NCI-H2227 treated with DMSO at 0.1 percent for 48 hours (cell line): ENCODE measurements around the gene TMEM19.

ENCODE experiments used
- DNase-seq: peaks from one replicate; lab custom pipeline; 2025; lab: John Stamatoyannopoulos, UW

TMEM19 gene

DNA sequence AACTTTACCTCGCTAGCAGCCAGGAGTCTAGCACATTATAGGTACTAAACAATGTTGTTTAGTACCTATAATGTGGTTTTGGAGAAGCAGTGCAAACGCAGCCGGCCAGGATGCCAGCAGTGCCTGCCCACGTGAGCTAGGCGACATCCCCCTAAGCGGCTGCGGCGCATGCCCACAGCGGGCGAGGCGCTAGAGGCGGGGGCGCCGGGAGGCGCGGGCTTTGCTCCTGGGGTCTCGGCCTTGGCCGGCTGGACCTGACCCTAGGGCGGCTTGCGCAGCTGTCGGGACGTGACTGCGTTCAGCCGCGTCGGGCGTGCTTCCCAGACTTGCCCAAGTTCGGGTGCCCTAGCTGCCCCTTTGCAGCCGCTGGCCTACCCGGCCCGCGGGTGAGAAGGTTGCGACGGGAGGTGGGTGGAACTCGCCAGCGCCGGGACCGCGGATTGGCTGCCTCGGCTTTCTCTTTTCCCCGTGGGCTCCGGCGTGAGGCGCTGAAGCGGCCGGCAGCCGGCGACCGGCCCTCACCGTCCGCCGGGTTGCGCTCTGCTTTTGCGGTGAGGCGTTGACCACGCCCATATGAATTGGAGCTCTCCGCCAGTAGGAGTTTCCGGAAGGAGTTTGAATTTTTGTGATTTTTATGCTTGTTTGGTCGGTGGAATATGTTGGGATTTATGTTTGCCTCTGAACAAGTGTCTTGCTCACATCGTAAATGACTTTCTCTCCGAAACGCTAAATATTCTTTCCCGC lies at the start of gene TMEM19:
TSS of gene TMEM19 (plus strand) at position 169 of the 744 bp plus-strand sequence. CDS start 599 bp downstream, outside the sequence.
- peak; percentile 92 for DNase-seq

DNA sequence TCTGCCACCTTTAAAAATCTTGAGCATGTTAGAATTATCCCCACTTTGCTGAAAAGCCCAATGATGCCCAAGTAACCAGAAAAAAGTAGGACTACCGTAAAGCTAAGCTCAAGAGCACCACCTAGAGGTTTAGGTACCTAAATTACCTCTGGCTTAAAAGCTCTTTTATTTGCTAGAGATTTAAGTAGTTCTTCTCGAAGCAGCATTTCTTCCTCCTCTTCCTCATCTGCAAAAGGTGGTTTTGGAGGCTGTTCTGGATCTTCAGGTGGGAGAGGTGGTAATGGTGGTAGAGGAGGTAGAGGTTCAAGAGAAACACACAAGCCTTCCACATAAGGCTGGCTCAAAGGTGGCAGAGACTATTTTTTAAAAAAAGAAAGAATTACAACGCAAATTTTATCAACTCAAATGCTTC lies 49.2 kb upstream of the TMEM19 start:
- DNase-seq = peak; percentile 67

DNA sequence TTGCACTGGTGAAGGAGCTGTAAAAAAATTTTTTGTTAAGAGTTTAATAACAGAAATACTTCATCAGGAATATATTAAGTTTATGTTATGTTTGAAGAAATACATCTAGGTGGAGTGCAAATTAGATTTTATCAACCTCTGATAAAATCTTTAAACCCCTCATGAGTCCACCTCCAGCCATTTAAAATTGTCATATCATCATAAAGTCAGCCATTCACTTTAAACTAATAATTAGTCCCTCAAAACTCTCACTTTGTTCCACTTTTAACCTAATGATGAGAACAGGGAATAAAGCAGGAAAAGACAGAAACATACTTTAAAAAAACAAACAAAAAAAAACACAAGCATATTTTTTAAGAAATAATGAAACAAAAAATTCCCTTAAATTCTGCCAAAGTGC lies 47.4 kb upstream of the TMEM19 start:
- DNase-seq = no peak

DNA sequence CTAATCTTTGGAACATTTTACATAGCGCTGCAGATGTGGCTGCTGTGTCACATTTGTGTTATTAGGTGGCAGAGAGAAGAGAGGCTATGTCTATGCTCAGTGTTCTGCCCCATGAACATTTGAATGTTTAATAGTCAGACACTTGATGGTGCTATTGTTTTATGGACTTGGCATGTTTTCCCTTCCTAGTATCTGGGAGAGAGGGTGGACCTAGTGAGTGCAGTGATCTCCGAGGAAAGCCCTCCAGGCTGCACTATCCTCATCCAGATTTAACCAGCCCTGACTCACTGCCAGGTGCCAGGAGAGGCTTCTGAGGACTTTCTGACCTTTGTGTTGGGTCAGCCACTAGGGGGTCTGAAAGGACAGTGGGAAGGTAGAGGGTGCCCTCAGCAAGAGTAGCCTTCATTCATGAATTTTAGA lies 46.5 kb upstream of the TMEM19 start:
- no peak for DNase-seq

DNA sequence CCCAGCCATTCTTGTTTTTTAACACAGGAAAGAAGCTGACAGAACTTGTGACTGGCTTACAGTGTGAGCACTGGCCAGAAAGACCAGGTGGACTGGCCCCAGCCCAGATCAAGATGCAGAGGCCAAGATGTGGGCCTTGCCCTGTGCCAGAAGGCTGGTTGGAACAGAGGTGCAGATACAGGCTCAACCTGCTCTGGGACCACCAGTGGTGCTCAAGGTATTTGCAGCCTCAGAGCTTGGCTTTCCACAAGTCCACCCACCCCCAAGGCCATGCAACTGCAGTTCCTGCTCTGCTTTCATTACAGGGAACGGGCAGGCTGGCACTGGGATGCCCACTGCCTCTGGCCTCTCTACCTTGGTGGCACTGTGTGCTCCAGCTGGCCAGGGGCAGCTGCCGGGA lies 45.6 kb upstream of the TMEM19 start:
- DNase-seq = no peak

DNA sequence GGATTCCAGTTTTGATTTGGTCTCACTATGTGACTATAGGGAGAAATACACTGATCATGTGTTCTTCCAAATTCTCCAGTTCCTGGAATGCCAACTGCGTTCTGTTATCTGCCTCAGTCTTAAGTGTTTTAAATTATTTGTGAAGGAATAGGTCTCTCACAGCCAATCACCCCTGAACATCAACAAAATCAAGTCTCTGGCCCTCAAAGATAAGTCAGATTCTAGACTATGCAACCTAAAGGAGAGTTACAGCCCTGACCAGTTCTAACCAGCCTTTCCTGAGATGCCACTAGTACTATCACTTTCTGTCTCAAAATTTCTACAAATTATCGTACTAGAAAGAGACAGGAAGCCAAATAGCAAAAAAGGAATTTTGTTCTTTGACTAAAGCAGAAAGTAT lies 44.5 kb upstream of the TMEM19 start:
- no peak for DNase-seq

DNA sequence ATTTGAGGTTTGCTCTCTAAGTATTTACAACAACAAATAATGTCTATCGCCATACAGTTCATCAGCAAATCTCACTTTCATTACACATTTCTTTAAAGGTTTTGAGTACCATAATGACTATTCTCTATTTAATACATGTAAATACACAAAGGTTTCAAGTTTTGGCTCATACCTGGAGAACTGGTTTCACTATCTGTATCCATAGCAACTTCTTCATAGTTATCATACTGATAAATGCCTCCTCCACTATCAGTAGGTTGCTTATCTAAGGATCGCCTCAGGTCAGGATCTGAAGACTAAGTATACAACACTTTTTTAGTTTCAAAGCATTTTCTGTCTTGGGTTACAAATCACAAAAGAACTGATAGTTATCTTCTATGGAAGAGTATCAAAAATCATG lies 43.6 kb upstream of the TMEM19 start:
- DNase-seq = no peak

DNA sequence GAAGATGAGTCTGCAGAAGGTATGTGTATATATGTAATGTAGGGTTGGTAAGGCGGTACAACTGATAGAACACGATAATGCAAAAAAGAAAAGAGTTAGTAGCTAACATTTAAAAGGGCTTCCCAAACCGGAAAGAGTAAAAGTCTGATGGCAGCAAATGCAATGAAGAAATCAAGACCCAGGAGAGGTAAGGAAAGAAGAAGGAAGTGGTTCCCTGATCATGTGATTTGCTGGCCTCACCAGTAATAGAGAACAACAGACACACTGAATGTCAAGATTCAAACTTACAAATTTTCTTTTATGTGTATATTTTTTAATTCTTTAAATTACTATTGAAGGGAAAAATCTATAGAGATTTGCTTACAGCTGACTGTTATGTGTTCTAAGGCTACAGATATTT lies 40.6 kb upstream of the TMEM19 start:
- DNase-seq = no peak

DNA sequence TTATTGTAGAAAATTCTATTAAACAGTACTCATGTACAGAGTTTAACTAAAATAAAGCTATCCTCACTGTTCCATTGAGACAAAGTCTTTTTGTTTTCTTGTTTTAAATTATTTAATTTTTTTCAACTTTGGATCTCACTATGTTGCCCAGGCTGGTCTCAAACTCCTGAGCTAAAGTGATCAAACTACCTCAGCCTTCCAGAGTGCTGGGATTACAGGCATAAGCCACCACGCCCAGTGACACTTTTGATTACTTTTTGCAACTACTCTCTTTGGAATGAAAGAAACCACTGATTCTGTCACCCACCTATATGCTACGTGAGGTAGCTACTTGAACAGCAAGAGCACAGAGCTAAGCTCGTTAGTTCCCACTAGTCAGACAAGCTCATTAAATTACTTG lies 39.4 kb upstream of the TMEM19 start:
- no peak for DNase-seq

DNA sequence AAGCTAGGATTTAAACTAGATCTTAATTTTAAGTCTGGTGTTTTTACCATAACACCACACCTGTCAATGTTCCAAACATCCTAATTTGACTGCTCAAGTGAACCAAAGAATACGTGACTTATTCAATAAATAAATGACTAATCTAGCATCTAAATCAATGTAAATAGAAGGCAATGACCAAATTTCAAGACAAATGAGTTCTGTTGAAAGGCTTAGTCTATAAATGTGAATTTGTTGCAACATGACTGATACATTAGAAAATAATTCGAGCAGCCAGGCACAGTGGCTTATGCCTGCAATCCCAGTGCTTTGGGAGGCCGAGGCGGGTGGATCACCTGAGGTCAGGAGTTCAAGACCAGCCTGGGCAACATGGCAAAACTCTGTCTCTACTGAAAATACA lies 37.3 kb upstream of the TMEM19 start:
- no peak for DNase-seq

DNA sequence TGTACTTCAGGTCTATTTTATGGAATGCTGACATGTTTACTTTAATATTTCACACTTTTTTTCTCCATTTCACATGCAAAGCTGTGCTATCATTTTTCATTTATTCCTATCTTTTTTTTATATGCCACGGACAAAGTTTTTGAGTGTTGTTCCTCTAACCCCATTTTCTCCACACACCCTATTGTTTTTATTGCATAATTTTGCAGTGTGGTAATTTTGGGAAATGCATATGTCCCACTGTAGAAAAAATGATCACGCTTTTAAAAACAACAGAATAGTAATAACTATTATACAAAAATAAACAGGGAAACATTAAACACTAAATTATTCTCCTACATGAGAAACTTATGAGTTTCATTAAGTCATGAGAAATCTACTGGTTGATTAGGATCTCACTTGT lies 36.5 kb upstream of the TMEM19 start:
- no peak for DNase-seq

DNA sequence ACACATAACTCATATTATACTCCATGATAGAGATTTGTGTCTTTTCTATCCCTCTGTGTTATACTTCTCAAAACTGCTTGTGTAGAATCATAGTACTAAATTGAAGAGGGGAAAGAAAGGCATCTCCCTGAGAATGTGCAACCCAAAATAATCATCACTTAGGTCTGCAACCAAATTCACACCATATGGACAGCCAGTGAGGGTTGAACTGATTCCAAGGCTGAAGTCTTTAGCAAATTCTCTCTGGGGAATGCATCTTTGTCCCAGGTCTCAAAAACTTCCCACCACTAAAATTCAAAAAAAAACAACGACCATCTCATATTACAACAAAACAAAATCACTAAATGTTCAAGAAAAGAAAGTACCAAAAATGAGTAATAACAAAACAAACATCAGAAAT lies 33.2 kb upstream of the TMEM19 start:
- no peak for DNase-seq

DNA sequence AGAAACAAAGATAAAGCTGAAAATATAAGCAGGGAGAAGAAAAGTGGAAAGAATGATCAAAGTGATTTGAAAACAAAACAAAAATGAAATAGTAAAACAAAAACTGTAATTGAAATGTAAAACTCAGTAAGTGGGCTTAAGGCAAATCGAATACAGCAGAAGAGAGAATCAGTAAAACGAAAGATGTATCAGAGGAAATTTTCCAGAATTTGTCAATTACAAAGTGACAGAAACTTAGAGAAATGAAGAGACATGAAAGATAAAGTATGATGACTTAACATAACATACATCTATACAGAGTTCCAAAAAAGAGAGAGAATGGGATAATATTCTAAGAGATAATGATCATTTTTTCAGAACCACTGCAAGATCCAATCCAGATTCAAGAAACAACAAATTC lies 32.7 kb upstream of the TMEM19 start:
- DNase-seq = no peak

DNA sequence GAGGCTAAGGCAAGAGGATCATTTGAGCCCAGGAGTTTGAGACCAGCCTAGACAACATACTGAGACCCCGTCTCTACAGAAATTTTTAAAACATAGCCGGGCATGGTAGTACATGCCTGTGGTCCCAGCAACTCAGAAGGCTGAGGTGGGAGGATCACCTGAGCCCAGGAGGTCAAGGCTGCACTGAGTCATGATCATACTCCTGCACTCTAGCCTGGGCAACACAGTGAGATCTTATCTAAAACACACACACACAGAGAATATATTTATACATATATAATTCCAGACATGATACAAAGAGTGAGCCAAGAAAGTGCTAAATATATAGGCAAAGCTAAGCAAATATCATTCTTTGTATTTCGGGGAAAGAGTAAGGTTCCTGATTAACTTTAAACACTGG lies 31.7 kb upstream of the TMEM19 start:
- DNase-seq = no peak

DNA sequence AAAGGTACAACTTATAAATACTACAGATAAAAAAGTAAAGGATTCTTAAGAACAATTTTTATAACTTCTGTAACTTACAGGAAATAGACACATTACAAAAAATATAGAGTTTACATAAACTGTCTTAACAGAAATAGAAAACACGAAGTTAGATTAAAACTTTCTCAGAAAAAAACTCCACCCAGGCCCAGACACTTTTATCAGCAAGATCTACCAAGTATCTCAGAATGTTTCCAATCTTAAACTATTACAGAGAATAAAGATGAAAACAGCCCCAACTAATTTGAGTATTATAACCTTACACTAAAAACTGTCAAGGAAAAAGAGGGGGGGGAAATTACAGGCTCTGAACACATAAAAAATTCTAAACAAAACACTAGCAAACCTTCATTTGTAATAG lies 30.4 kb upstream of the TMEM19 start:
- no peak for DNase-seq

DNA sequence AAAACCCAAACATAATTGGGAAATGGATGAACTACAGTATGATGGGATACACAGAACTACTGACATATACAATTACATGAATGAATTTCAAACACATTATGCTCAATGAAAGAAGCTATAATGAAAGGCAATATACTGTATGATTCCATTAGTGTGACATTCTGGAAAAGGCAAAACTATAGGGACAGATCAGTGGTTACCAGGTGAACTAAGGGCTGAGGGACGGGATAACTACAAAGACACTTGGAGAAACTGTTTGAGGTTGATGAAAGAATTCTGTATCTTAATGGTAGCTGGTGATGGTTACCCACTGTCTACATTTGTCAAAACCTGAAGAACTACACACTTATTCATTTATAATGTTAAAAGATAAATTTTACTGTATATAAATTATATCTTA lies 30.0 kb upstream of the TMEM19 start:
- no peak for DNase-seq

DNA sequence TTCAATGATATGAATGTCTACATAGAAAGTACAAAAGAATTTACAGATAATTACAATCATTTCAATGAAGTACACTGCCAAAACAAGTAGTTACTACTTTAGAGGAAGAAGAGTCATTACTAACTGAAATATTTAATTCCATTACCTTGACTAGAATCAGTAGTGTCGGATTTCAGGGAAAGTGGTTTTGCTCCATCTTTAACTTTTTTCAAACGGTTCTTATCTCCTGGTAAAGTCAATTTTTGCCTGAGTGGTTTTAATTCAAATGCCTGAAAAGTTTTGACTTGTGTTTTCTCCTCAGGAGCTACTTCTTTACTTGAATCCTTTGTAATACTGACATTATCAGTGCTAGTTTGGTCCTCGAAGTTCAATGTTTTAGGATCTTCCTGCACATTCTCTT lies 29.1 kb upstream of the TMEM19 start:
- no peak for DNase-seq

DNA sequence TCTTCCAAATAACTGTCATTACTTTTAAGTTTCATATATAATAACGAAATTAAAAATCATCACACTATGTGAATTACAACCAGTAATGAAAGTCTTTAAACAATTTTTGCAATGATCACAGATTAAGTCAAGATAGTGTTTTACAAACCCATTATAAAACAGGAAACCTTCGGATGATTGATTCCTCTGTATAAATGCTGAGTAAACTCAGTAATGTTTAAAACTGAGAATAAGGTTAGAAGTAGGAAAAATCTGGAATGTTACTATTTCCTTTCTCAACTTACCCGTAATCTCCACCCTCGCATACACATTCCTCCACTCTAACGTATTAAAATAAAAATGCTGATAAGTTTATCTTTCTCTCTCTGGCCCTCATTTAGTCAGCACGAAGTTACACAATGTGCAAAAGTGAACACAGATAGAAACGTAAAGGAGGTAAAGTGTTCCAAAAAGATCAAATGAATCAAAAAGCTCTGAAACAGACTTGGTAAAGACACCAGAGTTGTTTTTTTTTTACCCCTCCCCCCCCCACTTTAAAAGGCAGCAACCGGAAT lies 23.8 kb upstream of the TMEM19 start:
- no peak for DNase-seq

DNA sequence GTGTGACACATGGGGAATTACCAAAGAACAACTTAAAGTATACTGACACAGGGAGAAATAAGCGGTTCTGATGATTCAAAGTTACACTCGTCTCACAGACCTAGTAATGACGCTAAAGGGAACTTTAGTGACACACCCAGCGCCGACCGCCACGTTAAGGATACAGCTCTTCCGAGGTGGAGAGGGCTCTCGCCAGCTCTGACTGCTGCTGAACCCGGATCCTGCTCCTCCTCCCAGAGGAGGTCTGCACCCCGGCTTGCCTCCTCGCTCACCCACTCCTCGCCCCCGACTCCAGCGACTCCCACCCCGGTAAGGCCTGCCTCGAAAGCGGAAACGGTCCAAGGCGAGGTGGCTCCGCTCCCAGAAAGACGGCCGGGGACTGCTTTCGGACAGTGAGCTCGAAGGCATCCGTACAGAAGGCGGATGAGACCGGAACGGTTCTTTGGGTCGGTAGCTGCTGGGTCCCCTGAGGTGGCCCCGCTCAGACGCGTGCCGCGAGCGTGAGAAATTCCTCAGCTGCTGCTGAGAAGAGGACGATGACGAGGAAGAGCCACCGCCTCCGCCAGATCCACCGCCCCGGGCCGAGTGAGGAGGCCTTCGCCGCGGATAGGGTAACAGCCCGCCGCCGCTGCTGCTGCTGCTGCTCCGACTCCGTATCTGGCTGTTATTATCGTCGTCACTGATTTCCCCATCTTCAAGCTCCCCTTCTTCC lies 22.9 kb upstream of the TMEM19 start:
- DNase-seq = peak; percentile 57

DNA sequence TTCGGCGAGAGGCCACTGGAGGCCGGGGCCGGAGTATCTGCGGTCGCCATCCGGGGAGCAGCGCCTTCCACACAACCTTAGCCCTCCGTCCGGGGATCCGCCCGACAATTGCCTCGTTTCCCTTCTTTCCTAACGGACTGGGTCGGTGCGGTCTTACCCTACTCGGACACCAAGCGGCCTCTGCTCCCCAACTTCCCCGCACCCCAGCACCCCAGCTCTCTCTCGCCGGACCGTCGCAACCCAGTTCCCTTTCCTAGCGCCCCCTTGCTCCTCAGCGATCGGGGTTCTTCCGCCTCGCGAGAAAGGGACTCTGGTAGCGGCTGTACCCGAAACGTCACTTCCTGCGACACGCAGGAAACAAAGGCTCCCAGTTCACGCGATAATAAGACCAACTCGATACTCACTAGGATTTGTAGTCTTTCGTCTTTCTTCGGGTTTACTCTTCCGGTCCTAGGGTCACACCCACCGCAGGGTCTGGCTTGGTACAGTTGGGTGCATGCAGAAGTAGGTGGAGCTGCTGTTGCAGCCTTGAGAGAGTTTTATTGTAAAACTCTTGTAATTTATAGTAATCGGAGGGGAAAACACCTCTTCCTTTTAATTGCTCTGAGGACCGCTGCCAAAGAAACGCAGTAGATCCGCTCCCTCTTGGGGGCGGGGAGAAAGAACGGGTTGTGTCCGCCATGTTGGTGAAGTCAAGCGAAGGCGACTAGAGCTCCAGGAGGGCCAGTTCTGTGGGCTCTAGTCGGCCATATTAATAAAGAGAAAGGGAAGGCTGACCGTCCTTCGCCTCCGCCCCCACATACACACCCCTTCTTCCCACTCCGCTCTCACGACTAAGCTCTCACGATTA lies 22.1 kb upstream of the TMEM19 start, which contains the start of the genes THAP2 and ZFC3H1:
TSS of gene THAP2 (plus strand) at position 741 of the 850 bp plus-strand sequence. CDS start 209 bp downstream, outside the sequence.
TSS of gene ZFC3H1 (minus strand) at position 288 of the 850 bp plus-strand sequence. CDS start at position 50, 238 bp downstream.
- peak; percentile 100 for DNase-seq

DNA sequence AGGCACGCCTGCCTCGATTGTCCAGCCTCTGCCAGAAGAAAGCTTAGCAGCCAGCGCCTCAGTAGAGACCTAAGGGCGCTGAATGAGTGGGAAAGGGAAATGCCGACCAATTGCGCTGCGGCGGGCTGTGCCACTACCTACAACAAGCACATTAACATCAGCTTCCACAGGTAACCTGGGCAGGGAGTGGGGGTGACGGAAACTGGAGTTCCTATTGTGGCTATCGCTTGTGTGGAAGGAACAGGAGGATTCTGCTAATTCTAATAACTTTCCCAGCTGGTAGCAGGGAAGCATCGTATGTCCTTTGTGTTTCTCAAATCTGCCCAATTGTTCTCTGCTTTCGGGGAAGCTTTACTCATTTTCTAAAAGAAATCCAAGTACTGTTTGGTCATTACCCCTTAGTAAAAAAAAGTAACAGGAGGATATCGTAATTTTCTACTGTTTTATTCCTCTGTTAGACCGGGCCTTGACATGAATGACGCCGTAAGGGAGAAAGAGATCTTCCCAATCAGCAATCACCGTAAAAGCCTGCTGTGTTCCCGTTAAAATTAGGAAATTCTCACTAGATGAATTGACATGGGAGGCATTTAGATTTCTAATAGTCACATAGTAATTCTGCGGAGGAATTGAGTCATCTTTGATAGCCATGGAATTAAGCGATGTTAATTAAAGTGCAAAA lies 21.3 kb upstream of the TMEM19 start:
- no peak for DNase-seq

DNA sequence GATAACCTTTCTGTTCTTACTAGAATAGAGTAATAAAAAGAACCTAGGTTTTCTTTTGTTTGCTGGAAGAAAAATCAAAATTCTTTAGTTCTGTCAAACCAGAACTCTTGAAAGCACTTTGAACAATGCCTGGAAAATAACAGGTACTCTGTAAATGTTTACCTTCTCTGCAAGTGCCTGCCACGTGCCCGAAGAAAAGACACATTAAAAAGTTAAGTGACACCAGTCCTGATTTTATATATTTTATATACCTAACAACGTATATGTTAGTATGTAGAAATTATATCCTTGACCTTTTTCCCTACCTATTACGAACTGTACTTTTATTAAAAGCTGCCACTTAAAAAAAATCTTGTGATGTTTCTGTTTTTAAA lies 20.8 kb upstream of the TMEM19 start:
- DNase-seq = no peak
